GM23248 (cell line): ENCODE data around the gene RUNDC1.

Source experiments
- EZH2 ChIP-seq: fragments of 200-600 bp; sonication (generic); IDR thresholded peaks from 2 replicates; pipeline ENCODE4 v1.6.1; 2018; ENCODE audit warnings: antibody characterized with exemption, mild to moderate bottlenecking; ENCODE audit not compliant: insufficient read depth, poor library complexity, severe bottlenecking
- EZH2phosphoT487 ChIP-seq: fragments of 200-600 bp; sonication (generic); IDR thresholded peaks from 2 replicates; pipeline ENCODE4 v1.6.1; 2018; ENCODE audit warnings: antibody characterized with exemption, moderate library complexity, mild to moderate bottlenecking, low read depth; ENCODE audit not compliant: insufficient read depth

DNA sequence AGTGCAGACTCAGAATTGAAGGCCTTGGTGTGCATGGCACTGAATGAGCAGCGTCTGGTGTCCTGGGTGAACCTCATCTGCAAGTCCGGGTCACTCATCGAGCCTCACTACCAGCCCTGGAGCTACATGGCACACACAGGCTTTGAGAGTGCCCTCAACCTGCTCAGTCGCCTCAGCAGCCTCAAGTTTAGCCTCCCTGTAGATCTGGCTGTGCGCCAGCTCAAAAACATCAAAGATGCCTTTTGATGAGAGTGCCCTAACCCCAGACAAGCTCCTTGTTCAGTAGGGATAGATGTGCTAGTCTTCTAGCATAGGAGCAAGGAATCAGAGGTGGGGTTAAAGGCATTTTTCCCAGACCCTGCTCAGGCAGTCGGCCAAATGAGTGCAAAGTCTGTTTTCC is 11.1 kb downstream of the RUNDC1 start:
- no peak for TF ChIP-seq EZH2
- no peak for TF ChIP-seq EZH2phosphoT487
